Ovary (tissue), 9 donors: ENCODE results near the gene DTNBP1. TPM values are rescaled to one million over a fixed set of nuclear protein-coding genes. Genes with fewer than 3 reads are reported as not detected.

Experiments used
- polyA plus RNA-seq, 2 donors: library from polyadenylated mRNA; stranded (reverse); fragments of 200-250 nt in 1 of 2; fragments of 350-450 nt in 1 of 2; fragmentation: Illumina TruSeq in 1 of 2; extraction: RNeasy Lipid Tissue Mini Kit (QIAGEN cat#74804) in 1 of 2; gene quantifications; one replicate each; pipeline ENCODE4 v1.2.3, GENCODE V29; 2013 to 2014
- small RNA-seq: library from RNA; depleted of rRNA; stranded (forward); fragments of <200 nt; gene quantifications from one replicate; pipeline ENCODE3, GENCODE V24; 2016
- total RNA-seq, 7 donors: library from RNA; depleted of rRNA in 2 of 7; stranded (reverse); fragments of >200 nt in 2 of 7; fragmentation: NEBNext Ultra II Directional in 3 of 7; extraction: Animal tissue kit (Norgen Biotek cat#: 25700) in 3 of 7; gene quantifications; one replicate each; pipeline versions ENCODE4 v1.1.0 to v1.2.4, GENCODE V29; 2016 to 2023
- donor health status: DM: no; HTN: no; CAD: no; lungs with moderate emphysema.
- donor health status: DM: no; HTN: no; CAD: no.
- donor health status: Bipolar disorder and iron deficiency.
- donor health status: DM: yes; HTN: yes; CAD: no.
- donor health status: DM: no; HTN: no; CAD: no.
- donor health status: DM: yes; HTN: yes; CAD: no.

DTNBP1 gene
- total and polyA plus RNA-seq, 9 donors, result 11.0 to 21.4 (median 15.6) TPM

Small RNA genes within 50 kb of the gene (small RNA-seq; reads per million reads assigned to genes)
- not detected for gene RF00001
